Stimulated activated naive CD4-positive, alpha-beta T cell (primary cell): Measurements from ENCODE around the gene ZBTB24.
"Not testable (repeated sequence)": the region's sequence is repeated elsewhere in the genome, so short reads cannot be mapped to it uniquely, and the experiment has no call there.

ENCODE experiments used
- DNase-seq, 6 experiments: peaks; one replicate each; lab custom pipeline; 2025; lab: John Stamatoyannopoulos, UW

ZBTB24 gene

GRCh38 chr6:109471105-109471810, 11.8 kb downstream of the ZBTB24 start:
- no peak for DNase-seq

DNA sequence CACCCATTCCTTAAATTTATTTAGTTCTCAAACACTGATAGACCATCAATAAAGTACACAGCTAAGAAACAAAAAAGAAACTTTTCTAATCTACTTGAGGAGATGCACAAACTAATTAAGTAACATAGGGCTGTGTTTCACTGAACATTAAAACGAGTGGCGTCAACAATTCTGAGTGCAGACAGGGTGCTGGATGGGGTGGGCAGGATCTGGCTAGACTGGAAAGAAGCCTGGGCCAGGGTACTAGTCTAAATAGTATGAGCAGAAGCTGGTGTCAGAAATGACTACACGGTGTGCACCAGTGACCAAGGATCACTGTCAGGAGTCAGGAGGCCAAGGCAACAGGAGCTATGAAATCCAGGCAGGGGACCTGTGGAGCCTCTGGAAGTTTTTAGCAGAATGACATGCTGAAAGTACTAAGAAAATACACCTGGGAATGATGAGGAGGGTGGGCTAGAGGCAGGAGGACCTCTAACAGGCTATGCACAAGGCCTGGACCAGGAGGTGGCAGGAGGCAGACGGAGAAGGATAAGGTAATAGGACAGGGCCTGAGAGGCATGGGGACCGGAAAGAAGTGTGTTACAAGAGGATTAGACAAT, 13.3 kb downstream of the ZBTB24 start:
- no peak for DNase-seq

DNA sequence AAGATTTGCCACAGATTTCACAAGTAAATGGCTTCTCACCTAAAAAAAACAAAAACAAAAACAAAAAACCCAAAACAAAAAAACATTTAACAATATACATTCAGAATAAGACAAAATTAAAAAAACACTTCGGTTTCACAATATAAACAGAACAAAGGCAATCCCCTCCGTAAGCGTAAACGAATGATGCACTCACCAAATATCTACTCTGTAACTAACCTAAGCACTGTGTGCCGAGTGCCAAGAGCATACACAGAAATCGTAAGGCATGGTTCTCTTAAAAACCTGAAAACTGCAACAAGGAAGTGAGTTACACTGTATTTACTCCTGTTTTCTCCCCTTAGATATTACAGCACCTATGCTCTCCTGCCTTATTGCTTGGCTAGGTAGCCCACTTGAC, 15.3 kb downstream of the ZBTB24 start:
- no peak for DNase-seq

DNA sequence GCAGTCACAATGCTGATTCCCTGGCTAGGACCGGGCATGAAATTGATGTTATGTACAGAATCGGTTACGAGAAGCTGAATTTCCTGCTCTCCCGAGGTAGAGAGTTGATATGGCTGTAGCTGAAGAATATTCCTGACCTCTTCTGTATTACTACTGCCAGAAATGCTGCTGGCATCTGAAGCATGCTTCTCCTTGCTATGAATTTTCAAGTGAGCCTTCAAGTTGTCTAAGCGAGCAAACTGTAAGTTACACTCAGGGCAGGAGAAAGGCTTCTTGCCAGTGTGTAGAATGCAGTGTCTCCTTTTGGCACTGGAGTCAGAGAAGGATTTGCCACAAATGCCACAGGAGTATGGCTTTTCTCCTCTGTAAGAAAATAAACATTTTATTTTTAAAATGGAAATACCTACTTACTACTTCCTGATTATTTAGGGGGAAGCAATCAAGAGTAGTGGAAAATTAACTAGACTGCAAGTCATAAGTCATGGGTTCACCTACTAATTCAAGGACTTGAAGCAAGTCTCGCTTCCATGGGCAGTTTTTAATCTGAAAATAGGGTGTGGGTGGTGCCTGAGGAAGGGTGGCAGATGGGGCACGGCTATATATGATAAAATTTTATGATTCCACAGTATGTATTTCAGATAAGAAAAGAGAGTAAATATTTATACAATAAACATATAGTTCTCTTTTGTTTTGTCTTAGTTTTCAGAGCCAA, 16.7 kb downstream of the ZBTB24 start:
- DNase-seq, result no peak

GRCh38 chr6:109465772-109466171, 17.2 kb downstream of the ZBTB24 start:
- DNase-seq, result no peak

DNA sequence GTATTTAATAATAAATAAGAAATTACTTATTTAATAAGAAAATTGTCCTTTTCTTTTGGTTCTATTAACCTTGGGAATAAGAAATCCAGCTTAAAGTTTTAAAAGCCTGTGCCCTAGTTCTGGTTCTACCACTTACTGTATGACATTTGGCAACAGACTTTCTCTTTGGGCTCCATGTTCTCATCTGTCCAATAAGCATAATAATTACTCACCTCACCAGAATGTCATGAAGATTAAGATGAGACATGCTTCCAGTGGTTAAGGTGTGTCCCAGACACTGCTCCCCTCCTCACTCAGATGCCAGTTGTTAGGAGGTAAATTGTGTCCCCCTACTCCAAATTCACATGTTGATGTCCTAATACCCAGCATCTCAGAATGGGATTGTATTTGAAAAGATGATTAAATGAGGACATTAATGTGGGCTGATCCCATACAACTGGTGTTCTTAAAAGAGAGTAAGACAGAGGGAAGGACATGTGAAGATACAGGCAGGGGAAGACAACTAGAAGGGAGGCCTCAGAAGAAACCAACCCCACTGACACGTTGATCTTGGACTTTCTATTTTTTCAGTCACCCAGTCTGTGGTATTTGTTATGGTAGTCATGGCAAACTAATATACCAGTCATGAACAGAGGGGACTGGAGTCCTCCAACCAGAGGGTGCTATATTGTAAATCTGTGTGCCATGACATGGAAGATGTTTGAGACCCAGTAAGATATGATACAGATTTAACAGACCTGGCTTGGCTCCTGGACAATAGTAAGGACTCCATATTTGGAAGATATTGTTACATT, 21.1 kb downstream of the ZBTB24 start:
- no peak for DNase-seq

- not testable (repeated sequence) for DNase-seq
Observed at GRCh38 chr6:109461205-109461604, 21.8 kb downstream of the ZBTB24 start.

DNA sequence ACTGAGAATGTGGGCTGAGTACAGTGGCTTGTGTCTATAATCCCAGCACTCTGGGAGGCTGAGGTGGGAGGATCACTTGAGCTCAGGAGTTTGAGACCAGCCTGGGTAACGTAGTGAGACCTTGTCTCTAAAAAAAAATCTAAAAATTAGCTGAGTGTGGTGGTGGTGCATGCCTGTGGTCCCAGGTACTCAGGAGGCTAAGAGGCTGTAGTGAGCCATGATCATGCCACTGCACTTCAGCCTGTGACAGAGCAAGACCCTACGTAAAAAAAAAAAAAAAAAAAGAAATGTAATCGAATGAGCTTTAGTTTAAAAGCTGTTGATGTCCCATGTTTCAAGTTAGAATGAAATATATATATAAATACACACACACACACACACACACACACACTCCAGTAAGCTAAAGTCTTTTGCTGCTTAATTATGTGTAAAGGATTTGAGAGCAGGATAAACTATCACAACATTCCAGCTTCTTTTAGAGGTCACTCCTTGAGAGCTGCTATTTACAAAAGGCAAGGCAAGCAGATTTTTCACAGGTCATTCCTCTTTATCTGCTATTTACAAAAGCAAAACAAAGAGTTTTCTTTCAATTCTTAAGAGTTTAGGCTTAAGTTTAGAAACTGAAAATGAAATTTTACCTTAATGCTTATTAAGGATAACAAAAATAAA, 22.7 kb downstream of the ZBTB24 start:
- DNase-seq, result no peak

GRCh38 chr6:109458774-109459531, 24.1 kb downstream of the ZBTB24 start:
- peak in 3 of 6 experiments; percentile 15 to 21 (median 18) for DNase-seq

- no peak for DNase-seq
Observed at GRCh38 chr6:109457562-109457996, 25.4 kb downstream of the ZBTB24 start.

GRCh38 chr6:109456710-109457561, 26.1 kb downstream of the ZBTB24 start:
- DNase-seq, result no peak

GRCh38 chr6:109456111-109456583, 26.9 kb downstream of the ZBTB24 start:
- DNase-seq, result no peak

DNA sequence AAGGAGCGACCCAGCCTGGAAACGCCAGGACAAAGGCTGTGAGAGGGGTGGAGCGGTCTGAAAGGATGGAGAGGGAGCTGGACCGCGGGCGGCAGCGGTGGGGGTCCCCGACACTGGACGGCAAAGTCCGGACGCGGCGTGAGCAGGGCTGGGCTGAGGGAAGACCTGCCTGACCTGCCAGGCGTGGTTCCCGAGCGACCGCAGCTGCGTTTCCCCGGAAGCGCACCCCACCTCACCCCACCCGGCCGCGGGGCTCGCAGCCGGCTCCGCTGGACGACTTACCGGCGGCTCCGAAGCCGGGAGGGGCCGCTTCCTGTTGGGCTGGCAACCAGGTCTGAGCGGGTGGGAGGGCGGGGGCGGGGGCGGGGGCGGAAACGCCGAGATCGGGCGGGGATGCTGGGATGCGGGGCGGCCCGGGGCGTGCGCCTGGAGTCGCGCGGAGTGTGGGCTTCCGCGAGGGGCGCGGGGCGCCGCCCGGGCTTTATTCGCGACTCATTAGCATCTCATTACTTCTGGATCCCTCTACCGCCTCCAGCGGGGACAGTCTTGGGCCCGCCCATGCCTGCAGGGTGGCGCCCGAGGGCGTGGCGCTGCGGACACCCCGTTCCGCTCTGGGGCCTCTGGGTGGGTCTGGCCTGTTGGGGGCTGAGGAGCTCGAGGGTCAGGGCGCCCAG, 27.4 kb downstream of the ZBTB24 start, which contains the start of gene MICAL1:
Gene MICAL1, minus strand, starts transcription at position 336 of the 674 bp plus-strand sequence. CDS start 1,576 bp downstream, outside the sequence.
- peak; percentile 63 to 81 (median 77) for DNase-seq

GRCh38 chr6:109454496-109455436, 28.3 kb downstream of the ZBTB24 start:
- peak; percentile 55 to 84 (median 72) for DNase-seq

- DNase-seq, result no peak
Observed at GRCh38 chr6:109453594-109454495, 29.2 kb downstream of the ZBTB24 start.

DNA sequence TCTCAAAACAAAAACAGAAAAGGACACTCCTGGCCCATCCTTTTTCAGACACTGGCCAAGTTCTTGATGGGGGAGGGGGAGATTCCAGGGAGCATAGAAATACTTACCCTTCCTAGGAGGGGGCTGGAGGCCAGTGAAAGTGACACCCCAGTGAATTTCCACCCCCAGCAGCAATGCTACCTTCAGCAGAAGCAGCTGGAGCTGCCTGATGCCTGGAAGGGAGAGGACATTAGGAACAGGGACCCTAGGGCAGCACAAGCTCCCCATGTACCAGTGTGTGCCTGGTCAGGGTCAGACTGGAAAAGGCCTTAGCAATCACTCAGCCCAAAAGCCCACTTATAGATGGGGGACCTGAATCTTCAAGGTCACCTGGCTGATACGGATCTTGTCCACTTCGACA, 29.9 kb downstream of the ZBTB24 start:
- no peak for DNase-seq

GRCh38 chr6:109452181-109452580, 30.8 kb downstream of the ZBTB24 start:
- DNase-seq, result no peak
